ENCODE data around the gene PAPPA. TPM values are rescaled to one million over a fixed set of nuclear protein-coding genes. Genes with fewer than 3 reads are reported as not detected.

PAPPA gene
- total RNA-seq, 8 experiments from 2014 or later, result 1.5 to 26.5 (median 9.5) TPM

DNA sequence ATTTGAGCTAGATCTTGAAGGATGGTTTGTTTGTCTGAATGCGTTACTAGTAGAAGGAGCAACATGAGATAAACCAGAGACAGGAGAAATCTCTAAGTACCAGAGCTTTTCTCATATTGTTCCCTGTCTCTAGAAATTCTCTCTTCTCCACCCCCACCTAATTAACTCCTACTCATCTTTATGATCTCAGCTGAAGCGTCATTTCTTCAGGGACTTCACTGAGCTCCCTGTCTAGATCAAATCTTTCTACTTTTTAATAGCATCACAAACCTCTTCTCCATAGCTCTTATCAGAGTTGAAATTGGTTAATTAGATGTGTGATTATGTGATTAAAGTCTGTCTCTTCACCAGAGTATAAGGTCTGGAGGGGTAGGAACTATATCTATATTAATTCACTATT is 226.2 kb downstream of the PAPPA start:
- no peak overlapping the region for H3K4me3 ChIP-seq
- H3K4me1 ChIP-seq (replicated peaks in 1 of 2), result no peaks in the 10 kb centered on the region
- ATAC-seq (replicated peaks in 6 of 8), result no peak
- WGBS, 10 experiments, result 50 to 100% (median 94%) methylated on average over 1 to 2 of the region's 2 CpGs; no CpG with 5 or more reads in 3 of the 10 experiments
- in situ Hi-C loops (cut with MboI; ENCODE audit: low pct_unique_long_range_greater_than_20kb in 2 of 9, low sequenced_read_pairs in 9 of 9, unreplicated experiment in 9 of 9), result no loop called here
- H3K27ac ChIP-seq, result no peak overlapping the region

DNA sequence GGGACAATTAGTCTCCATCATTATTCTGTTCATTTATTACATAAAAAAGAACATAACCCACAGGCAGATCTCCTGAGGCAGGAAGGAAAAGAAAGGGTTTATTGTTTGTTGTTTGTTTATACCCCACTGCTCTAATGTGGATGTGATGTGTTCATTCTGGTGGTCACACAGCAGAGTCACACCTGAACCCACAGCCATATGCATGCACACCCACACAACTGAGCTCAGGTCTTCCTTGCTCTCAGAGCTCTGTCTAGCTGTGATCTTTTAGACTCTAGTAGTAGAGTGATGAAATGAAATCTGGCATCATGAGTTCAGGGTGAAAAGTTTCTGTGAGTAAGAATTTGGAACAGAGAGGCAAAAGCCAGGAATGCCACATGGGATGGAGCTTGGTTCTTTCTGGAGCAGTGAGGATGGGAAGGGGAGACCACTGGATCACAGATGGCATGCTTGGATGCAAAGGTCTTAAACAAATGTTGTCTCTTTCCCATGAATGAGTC is 227.0 kb downstream of the PAPPA start:
- no peak for ATAC-seq (replicated peaks in 6 of 8)
- in situ Hi-C loops (cut with MboI; ENCODE audit: low pct_unique_long_range_greater_than_20kb in 2 of 9, low sequenced_read_pairs in 9 of 9, unreplicated experiment in 9 of 9), result no loop called here
- H3K4me1 ChIP-seq (replicated peaks in 1 of 2), result no peaks in the 10 kb centered on the region
- H3K27ac ChIP-seq, result no peak overlapping the region
- no peak overlapping the region for H3K4me3 ChIP-seq

DNA sequence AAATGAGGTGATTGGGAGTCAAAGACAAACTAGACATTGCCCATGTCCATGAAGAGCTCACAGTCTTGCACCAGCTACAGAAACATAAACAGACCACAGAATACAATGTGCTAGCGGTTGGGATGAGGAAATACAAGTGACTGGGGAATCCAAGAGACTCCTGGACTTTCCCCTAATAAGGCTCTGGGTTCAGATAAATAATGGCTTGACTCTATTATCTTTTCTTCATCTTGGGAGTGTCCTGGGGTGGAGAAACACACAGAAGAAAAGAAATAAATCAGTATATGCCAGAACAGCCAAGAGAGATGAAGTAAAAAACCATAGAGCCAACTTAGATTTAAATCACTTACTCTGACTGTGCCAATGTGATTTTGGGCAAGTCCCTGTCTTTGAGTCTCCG is 227.8 kb downstream of the PAPPA start:
- Histone ChIP-seq H3K4me3 (no peak overlapping the region), H3K27ac (no peak overlapping the region), H3K4me1 (replicated peaks in 1 of 2) (no peaks in the 10 kb centered on the region)
- ATAC-seq (replicated peaks in 6 of 8), result no peak
- WGBS, 10 experiments, result 80 to 100% (median 90%) methylated on average over 1 to 2 of the region's 2 CpGs; no CpG with 5 or more reads in 5 of the 10 experiments
- in situ Hi-C loops (cut with MboI; ENCODE audit: low pct_unique_long_range_greater_than_20kb in 2 of 9, low sequenced_read_pairs in 9 of 9, unreplicated experiment in 9 of 9), result no loop called here

- ATAC-seq (replicated peaks in 6 of 8), result no peak
- no peaks in the 10 kb centered on the region for H3K4me1 ChIP-seq (replicated peaks in 1 of 2)
- H3K27ac ChIP-seq, result no peak overlapping the region
- H3K4me3 ChIP-seq, result no peak overlapping the region
- 83 to 93% (median 84%) methylated on average over 1 to 4 of the region's 4 CpGs; no CpG with 5 or more reads in 6 of the 10 experiments for WGBS, 10 experiments
- in situ Hi-C loops (cut with MboI; ENCODE audit: low pct_unique_long_range_greater_than_20kb in 2 of 9, low sequenced_read_pairs in 9 of 9, unreplicated experiment in 9 of 9), result no loop called here
These were observed 228.5 kb downstream of the PAPPA start for GRCh38 chr9:116382053-116382452.

DNA sequence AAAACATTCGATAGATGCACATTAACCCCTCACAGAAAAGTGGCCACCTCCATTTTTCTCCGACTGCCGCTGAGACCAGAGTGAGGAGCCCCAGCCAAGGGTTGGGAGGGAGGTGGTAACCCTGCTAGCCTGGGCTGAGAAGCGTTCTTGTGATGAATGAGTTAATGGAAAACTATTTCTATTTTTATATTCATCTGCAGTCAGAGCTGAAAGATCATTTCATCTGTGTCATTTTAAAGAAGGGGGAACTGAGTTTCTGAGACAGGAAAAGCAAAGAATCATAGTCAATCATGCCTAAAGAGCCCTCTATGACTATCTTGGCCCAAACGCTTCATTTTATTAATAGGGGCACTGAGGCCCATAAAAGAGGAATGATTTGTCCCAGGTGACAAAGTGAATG is 229.5 kb downstream of the PAPPA start:
- Histone ChIP-seq H3K4me3 (no peak overlapping the region), H3K4me1 (replicated peaks in 1 of 2) (no peaks in the 10 kb centered on the region), H3K27ac (no peak overlapping the region)
- no peak for ATAC-seq (replicated peaks in 6 of 8)
- WGBS, 10 experiments, result 38 to 100% (median 83%) methylated on average over 1 to 5 of the region's 5 CpGs; no CpG with 5 or more reads in 2 of the 10 experiments
- in situ Hi-C loops (cut with MboI; ENCODE audit: low pct_unique_long_range_greater_than_20kb in 2 of 9, low sequenced_read_pairs in 9 of 9, unreplicated experiment in 9 of 9), result no loop called here

DNA sequence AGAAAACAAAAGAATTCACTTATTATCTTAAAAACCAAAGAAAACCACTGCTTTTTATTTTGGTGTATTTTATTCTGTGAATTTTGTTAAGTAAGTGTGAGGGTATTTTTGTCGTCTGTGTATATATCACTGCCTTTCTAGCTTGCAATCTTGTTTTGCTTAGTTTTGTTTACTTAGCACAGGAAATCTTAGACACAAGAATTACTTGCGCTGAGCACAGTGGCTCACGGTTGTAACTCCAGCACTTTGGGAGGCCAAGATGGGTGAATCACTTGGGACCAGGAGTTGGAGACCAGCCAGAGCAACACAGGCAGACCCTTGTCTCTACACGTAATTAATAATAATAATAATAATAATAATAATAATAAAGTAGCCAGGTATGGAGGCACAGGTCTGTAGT is 230.3 kb downstream of the PAPPA start:
- no peak overlapping the region for H3K27ac ChIP-seq
- H3K4me1 ChIP-seq (replicated peaks in 1 of 2), result no peaks in the 10 kb centered on the region
- no peak overlapping the region for H3K4me3 ChIP-seq
- in situ Hi-C loops (cut with MboI; ENCODE audit: low pct_unique_long_range_greater_than_20kb in 2 of 9, low sequenced_read_pairs in 9 of 9, unreplicated experiment in 9 of 9), result no loop called here
- ATAC-seq (replicated peaks in 6 of 8), result no peak
- WGBS, 10 experiments, result 54 to 100% (median 93%) methylated on average over 2 to 4 of the region's 4 CpGs; no CpG with 5 or more reads in 1 of the 10 experiments

DNA sequence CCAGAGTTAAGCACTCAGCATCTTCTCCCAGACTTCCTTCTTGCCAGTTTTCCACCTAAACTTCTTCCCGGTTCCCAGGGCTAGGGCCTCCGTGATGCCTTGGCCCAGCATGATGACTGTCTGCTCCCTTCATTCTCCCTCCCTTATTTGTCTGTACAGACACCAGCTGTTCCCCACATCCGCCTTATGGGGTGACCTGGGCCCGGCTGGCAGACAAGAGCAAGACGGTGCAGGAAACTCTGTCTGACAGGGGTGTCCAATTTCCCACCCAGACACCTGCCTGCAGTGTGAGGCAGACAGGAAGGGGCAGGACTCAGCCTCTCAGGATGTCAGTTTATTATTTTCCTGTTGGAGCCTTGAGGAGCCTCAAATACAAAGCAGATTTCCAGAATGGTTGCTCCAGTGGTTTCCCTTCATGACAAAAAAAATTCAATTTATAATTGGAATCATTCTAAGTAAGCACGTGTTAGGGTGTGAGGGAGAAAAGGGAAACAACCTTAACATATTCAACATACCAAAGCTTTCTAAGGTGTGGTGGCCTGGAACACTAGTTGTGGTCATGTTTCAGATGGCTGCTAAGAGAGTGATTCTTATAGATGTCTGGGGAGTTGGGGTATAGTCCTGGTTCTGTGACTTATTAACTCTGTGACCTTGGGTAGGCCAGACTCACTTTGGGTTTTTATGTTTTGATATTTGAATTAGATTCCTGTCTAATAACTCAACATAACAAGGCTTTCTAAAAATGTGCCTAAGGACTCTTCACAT is 234.5 kb downstream of the PAPPA start:
- Histone ChIP-seq H3K27ac (no peak overlapping the region), H3K4me1 (replicated peaks in 1 of 2) (peaks cover 0 to 1% of the 10 kb centered on the region in 2 donors), H3K4me3 (no peak overlapping the region)
- ATAC-seq (replicated peaks in 6 of 8), result peak in 2 of 8 experiments; percentile 73 to 91
- WGBS, 10 experiments, result 0 to 100% (median 76%) methylated on average over 1 to 3 of the region's 6 CpGs; no CpG with 5 or more reads in 4 of the 10 experiments
- in situ Hi-C loops (cut with MboI; ENCODE audit: low pct_unique_long_range_greater_than_20kb in 2 of 9, low sequenced_read_pairs in 9 of 9, unreplicated experiment in 9 of 9), result no loop called here

DNA sequence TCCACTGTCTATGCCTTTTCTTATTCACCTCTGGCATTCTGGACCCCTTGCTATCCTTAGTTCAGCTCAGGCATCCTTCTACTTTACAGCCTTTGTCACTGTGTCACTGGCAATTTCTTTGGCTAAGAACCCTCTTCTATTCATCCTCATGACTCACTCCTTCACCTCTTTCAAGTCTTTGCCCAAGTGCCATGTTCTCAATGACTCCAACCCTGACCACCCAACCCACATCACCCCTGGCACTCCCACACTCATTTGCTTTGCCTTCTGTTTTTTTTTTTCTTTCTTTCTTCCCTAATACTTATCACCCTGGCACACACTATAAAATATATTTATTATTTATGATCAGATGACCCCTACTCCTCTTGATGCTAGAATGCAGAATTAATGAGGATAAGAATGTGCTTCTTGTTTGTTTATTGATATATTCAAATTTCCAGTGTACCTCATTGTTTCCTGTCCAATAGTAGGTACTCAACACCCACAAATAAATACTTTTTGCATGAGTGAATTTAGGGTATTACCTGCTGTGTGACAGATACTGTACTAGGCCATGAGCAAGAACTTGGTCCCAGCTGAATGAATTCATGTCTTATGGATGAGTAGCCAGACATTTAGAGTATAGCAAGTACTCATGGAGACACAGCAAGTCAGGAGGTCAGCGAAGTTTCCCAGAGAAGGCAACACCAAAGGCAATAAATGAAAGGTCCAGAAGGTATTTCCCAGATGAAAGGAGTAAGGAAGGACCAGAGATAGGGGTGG is 236.1 kb downstream of the PAPPA start:
- 86 to 100% (median 100%) methylated on average over 1 of the region's 1 CpG; no CpG with 5 or more reads in 3 of the 10 experiments for WGBS, 10 experiments
- Histone ChIP-seq H3K4me3 (no peak overlapping the region), H3K4me1 (replicated peaks in 1 of 2) (peaks cover 13 to 17% of the 10 kb centered on the region in 2 donors), H3K27ac (no peak overlapping the region)
- no peak for ATAC-seq (replicated peaks in 6 of 8)
- in situ Hi-C loops (cut with MboI; ENCODE audit: low pct_unique_long_range_greater_than_20kb in 2 of 9, low sequenced_read_pairs in 9 of 9, unreplicated experiment in 9 of 9), result no loop called here

DNA sequence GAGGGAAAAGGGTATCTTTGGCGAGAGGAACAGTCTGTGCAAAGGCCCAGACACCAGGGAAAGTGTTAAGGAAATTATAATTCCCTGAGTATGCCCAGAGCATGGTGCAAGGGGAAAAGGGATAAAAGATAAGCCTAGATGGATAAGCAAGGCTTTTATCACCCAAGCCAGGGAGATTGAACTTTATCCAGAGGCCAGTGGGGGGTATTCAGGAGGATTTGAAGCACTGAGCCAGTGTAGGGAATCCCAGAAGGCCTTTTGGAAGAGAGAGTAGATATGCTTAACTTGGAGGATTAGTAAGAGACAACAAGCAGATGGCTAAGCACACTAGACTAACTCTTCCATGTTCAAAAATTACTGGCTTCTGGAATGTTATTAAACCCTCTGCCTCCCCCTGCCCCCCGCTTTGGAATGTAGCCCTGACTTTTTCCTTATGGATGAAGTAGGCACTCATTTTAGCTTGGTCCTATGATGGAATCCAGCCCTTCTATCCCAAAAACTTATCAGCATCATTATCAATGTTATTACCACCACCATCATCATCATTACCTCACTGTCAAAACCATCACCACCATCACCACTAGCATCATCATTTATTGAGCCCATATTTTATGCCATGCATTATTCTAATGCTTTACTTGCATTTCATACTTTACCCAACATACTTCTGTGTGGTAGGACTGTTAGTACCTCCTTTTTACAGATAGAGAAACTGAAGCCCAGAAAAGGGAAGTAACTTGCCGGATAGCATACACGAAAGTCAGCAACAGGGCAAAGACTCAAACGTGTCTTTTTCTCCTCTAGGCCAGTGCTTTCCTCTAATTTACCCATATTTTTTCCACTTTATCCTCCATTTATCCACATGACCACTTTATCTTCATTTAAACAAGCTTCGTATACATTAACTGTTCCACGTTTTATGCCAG is 237.0 kb downstream of the PAPPA start:
- 88 to 100% (median 97%) methylated on average over 2 to 7 of the region's 7 CpGs for WGBS, 10 experiments
- Histone ChIP-seq H3K4me1 (replicated peaks in 1 of 2) (peaks cover 21 to 25% of the 10 kb centered on the region in 2 donors), H3K4me3 (no peak overlapping the region), H3K27ac (no peak overlapping the region)
- in situ Hi-C loops (cut with MboI; ENCODE audit: low pct_unique_long_range_greater_than_20kb in 2 of 9, low sequenced_read_pairs in 9 of 9, unreplicated experiment in 9 of 9), result no loop called here
- no peak for ATAC-seq (replicated peaks in 6 of 8)

GRCh38 chr9:116391306-116391900 is 237.8 kb downstream of the PAPPA start:
- Histone ChIP-seq H3K4me1 (replicated peaks in 1 of 2) (peaks cover 29 to 33% of the 10 kb centered on the region in 2 donors), H3K27ac (no peak overlapping the region), H3K4me3 (no peak overlapping the region)
- in situ Hi-C loops (cut with MboI; ENCODE audit: low pct_unique_long_range_greater_than_20kb in 2 of 9, low sequenced_read_pairs in 9 of 9, unreplicated experiment in 9 of 9), result no loop called here
- 82 to 100% (median 90%) methylated on average over 3 of the region's 4 CpGs; no CpG with 5 or more reads in 7 of the 10 experiments for WGBS, 10 experiments
- ATAC-seq (replicated peaks in 6 of 8), result peak in 1 of 8 experiments; percentile 9

DNA sequence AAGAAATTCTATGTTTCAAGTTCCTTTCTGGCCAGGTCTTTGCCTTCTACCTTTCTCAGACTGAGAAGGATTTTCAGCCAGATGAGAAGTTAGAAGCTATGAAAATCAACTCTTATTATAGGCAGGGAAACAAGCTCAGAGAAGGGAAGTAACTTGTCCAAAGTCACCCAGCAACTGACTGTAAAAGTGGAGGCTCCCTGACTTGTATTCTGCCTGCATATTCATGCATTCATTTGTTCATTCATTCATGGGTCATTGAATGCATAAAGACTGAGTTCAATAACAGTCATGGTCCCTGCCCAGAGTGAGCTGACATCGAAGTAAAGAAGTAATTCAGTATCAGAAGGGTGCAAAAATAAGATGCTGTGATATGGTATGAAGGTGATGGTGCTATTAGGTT is 239.6 kb downstream of the PAPPA start:
- ATAC-seq (replicated peaks in 6 of 8), result peak in 2 of 8 experiments; percentile 52 to 68
- WGBS, 10 experiments, result 86 to 100% (median 100%) methylated on average over 1 of the region's 1 CpG; no CpG with 5 or more reads in 5 of the 10 experiments
- Histone ChIP-seq H3K4me3 (no peak overlapping the region), H3K27ac (no peak overlapping the region), H3K4me1 (replicated peaks in 1 of 2) (peaks cover 31 to 36% of the 10 kb centered on the region in 2 donors)
- in situ Hi-C loops (cut with MboI; ENCODE audit: low pct_unique_long_range_greater_than_20kb in 2 of 9, low sequenced_read_pairs in 9 of 9, unreplicated experiment in 9 of 9), result no loop called here

DNA sequence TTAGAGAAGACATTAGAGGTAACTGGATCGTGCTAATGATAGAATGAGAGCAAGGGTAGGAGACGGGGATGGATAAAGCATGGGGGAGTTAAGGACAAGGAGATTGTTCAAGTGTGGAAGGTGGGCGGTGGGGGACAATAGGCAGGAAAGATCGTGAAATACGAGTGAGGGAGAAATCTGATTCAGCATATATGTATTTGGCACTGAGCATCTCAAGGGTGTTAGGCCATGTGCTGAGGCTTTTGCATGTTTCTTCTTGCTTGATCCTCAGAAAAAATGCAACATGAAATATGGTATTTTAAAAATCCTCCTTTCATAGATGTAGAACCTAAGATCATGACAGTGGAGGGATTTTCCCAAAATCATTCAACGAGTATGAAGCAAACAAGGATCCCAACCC is 240.5 kb downstream of the PAPPA start:
- WGBS, 10 experiments, result 87 to 100% (median 95%) methylated on average over 1 to 6 of the region's 6 CpGs; no CpG with 5 or more reads in 1 of the 10 experiments
- no peak for ATAC-seq (replicated peaks in 6 of 8)
- no peak overlapping the region for H3K4me3 ChIP-seq
- peaks cover 31 to 36% of the 10 kb centered on the region in 2 donors for H3K4me1 ChIP-seq (replicated peaks in 1 of 2)
- H3K27ac ChIP-seq, result peak overlapping the region; percentile 85 to 91
- in situ Hi-C loops (cut with MboI; ENCODE audit: low pct_unique_long_range_greater_than_20kb in 2 of 9, low sequenced_read_pairs in 9 of 9, unreplicated experiment in 9 of 9), result no loop called here
